ENCODE measurements around the gene LHFPL3. TPM values are rescaled to one million over a fixed set of nuclear protein-coding genes. Genes with fewer than 3 reads are reported as not detected.

LHFPL3 gene
- total and polyA plus RNA-seq, 9 of the 15 experiments (the other 6 are each of a cell fraction or from before 2014, with no cell fraction given), result 0.21 to 0.52 TPM; not detected in 7

GRCh38 chr7:104818961-104819880 is 490.8 kb downstream of the LHFPL3 start:
- 0% methylated on average over 6 of the region's 6 CpGs for WGBS (ENCODE audit: insufficient coverage, low coverage, missing lambda C conversion rate)
- in situ Hi-C loops (cut with MboI) (no loop called here), intact Hi-C loops (cut with micrococcal nuclease) (no loop called here)
- H3K9me3 ChIP-seq (replicated peaks; ENCODE audit: control insufficient read depth, insufficient read depth, low read depth, low read length), result no peaks in the 10 kb centered on the region
- no peak for ATAC-seq
- no peak overlapping the region for H3K9ac ChIP-seq (ENCODE audit: insufficient read depth in 1 of 2, low read depth in 2 of 2, low read length in 2 of 2)
- H3K27me3 ChIP-seq (ENCODE audit: control insufficient read depth in 2 of 2, insufficient read depth in 2 of 2, low read length in 2 of 2), result peaks cover 13 to 19% of the 10 kb centered on the region in 2 experiments; a peak in 3 of 5 replicates
- no peak overlapping the region for H3K4me2 ChIP-seq (ENCODE audit: insufficient read depth, low read length)
- H3K9me1 ChIP-seq (ENCODE audit: control insufficient read depth, insufficient read depth, low read length), result no peaks in the 10 kb centered on the region
- no peaks in the 10 kb centered on the region for H3K4me1 ChIP-seq (replicated peaks in 1 of 2; ENCODE audit: control insufficient read depth in 2 of 2, insufficient read depth in 2 of 2, low read length in 2 of 2)
- H3K27ac ChIP-seq (ENCODE audit: extremely low read depth, low read depth, low read length), result no peak overlapping the region
- H3K36me3 ChIP-seq (ENCODE audit: control insufficient read depth, insufficient read depth, low read length), result no peaks in the 10 kb centered on the region
- TF ChIP-seq SPI1 (IDR thresholded peaks at IDR 0.05; ENCODE audit: borderline replicate concordance, low read depth, low read length) (no peak), ZNF589 (CRISPR knock-in tag; IDR thresholded peaks at IDR 0.05; ENCODE audit: low read depth) (no peak), XRCC5 (IDR thresholded peaks at IDR 0.05; ENCODE audit: low read depth, low read length) (no peak), TARDBP (IDR thresholded peaks at IDR 0.05) (no peak), IRF2 (CRISPR knock-in tag; IDR thresholded peaks at IDR 0.05) (no peak), PHF20 (IDR thresholded peaks at IDR 0.05; ENCODE audit: partially characterized antibody) (no peak), STAG1 (CRISPR knock-in tag; IDR thresholded peaks at IDR 0.05; ENCODE audit: borderline replicate concordance) (no peak), POLR2A (conservative IDR thresholded peaks at IDR 0.05) (no peak), NONO (IDR thresholded peaks at IDR 0.05; ENCODE audit: low read depth in 2 of 2, low read length in 1 of 2) (no peak)
- TF ChIP-seq, protein P1, sequence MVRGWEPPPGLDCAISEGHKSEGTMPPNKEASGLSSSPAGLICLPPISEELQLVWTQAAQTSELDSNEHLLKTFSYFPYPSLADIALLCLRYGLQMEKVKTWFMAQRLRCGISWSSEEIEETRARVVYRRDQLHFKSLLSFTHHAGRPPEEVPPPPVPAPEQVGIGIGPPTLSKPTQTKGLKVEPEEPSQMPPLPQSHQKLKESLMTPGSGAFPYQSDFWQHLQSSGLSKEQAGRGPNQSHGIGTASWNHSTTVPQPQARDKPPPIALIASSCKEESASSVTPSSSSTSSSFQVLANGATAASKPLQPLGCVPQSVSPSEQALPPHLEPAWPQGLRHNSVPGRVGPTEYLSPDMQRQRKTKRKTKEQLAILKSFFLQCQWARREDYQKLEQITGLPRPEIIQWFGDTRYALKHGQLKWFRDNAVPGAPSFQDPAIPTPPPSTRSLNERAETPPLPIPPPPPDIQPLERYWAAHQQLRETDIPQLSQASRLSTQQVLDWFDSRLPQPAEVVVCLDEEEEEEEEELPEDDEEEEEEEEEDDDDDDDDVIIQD (CRISPR knock-in tag; IDR thresholded peaks at IDR 0.05), result no peak
- POLR2A ChIA-PET, result interaction anchor here (0.9 to 1.2 kb wide), 2 partner anchors 11 to 20 kb away, joined by 3 to 4 read pairs; no protein-coding TSS in a partner anchor
- no peak overlapping the region for H2AFZ ChIP-seq (ENCODE audit: low read depth, low read length)
- no peak overlapping the region for H3K4me3 ChIP-seq
- no peak for DNase-seq (ENCODE audit: extremely low read depth in 1 of 4, low spot score in 3 of 4)
- no peaks in the 10 kb centered on the region for H3K79me2 ChIP-seq (ENCODE audit: control insufficient read depth, insufficient read depth, low read length)
- BruUV-seq (replicated peaks), result no TSS peak
- no peaks in the 10 kb centered on the region for H4K20me1 ChIP-seq (replicated peaks; ENCODE audit: control insufficient read depth, insufficient read depth, low read length)
- CTCF ChIA-PET (ENCODE audit: low intra/inter-chr PET ratio), result no interaction called here
- FAIRE-seq, result no peak

Data from K562 (cell line).